Measurements from ENCODE around the gene SELL. TPM values are rescaled to one million over a fixed set of nuclear protein-coding genes. Genes with fewer than 3 reads are reported as not detected.

SELL gene
- polyA plus RNA-seq, 1 donor (not counting 4 experiments of a cell fraction or from before 2014, with no cell fraction given) = 0.08 TPM

DNA sequence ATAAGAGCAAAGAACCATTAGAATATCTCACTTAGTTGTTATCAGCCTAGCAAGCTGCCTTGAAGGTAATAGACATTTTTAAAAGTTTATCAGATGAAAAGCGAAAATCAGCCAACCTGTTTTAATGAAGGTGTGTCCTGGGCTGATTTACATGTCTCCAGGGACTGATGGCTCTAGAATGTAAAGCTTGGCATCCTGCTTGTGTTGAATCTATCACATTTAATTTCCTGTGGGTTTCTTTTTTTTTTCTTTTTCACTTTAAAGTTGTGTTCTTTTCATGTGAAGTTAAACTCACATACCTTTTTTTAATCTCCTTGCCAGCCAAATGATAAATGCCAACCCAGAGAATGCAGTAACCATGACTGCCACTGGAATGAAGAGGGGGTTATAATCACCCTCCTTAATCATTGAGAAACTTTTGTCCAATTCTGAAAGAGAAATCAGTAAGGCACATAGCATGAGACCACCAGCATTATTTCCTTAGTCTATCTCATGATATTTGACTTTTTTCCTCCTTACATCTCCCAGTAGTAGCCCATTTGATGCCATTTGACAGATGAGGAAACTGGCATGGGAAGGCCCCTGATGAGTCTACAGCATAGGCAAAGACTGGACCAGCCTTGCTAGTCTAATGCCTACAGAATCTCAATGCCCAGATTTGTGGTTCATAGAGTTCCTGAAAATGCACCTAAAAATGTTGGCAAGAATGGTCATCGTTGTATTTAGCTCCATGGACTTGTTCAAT, 10.0 kb downstream of the SELL start:
- dilution Hi-C loops (cut with MboI; ENCODE audit: extremely low pct_ligation_motif_present, low sequenced_read_pairs) = no loop called here
- no peaks in the 10 kb centered on the region for H3K27me3 ChIP-seq (ENCODE audit: control insufficient read depth, extremely low read depth, insufficient read depth, low read length)
- H3K4me3 ChIP-seq (ENCODE audit: control insufficient read depth in 2 of 3, extremely low read depth in 1 of 3, insufficient read depth in 2 of 3, low read depth in 1 of 3, low read length in 3 of 3) = no peak overlapping the region
- no peak overlapping the region for H3K9ac ChIP-seq (ENCODE audit: control insufficient read depth, extremely low read depth, insufficient read depth, low read length)
- no peak overlapping the region for H3K4me2 ChIP-seq (ENCODE audit: control insufficient read depth, extremely low read depth, insufficient read depth, low read depth, low read length)
- no peaks in the 10 kb centered on the region for H3K9me1 ChIP-seq (ENCODE audit: control insufficient read depth, extremely low read depth, insufficient read depth, low read length)
- no peak for DNase-seq (ENCODE audit: low read depth, low spot score)
- no peaks in the 10 kb centered on the region for H3K4me1 ChIP-seq (ENCODE audit: control insufficient read depth, extremely low read depth, insufficient read depth, low read length)
- H3K27ac ChIP-seq (ENCODE audit: control insufficient read depth, insufficient read depth, low read length) = no peak overlapping the region
- H2AFZ ChIP-seq (ENCODE audit: control insufficient read depth, low read length) = no peak overlapping the region
- no peaks in the 10 kb centered on the region for H3K9me3 ChIP-seq (ENCODE audit: control insufficient read depth, low read depth, low read length)
- no peaks in the 10 kb centered on the region for H3K36me3 ChIP-seq (ENCODE audit: control insufficient read depth in 2 of 2, extremely low read depth in 1 of 2, insufficient read depth in 2 of 2, low read length in 2 of 2)
- TF ChIP-seq, protein P1, sequence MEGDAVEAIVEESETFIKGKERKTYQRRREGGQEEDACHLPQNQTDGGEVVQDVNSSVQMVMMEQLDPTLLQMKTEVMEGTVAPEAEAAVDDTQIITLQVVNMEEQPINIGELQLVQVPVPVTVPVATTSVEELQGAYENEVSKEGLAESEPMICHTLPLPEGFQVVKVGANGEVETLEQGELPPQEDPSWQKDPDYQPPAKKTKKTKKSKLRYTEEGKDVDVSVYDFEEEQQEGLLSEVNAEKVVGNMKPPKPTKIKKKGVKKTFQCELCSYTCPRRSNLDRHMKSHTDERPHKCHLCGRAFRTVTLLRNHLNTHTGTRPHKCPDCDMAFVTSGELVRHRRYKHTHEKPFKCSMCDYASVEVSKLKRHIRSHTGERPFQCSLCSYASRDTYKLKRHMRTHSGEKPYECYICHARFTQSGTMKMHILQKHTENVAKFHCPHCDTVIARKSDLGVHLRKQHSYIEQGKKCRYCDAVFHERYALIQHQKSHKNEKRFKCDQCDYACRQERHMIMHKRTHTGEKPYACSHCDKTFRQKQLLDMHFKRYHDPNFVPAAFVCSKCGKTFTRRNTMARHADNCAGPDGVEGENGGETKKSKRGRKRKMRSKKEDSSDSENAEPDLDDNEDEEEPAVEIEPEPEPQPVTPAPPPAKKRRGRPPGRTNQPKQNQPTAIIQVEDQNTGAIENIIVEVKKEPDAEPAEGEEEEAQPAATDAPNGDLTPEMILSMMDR (optimal IDR thresholded peaks at IDR 0.05 in 1 of 3, IDR thresholded peaks at IDR 0.05 in 1 of 3, conservative IDR thresholded peaks at IDR 0.05 in 1 of 3; ENCODE audit: extremely low read depth in 1 of 3, insufficient read depth in 2 of 3, low read length in 3 of 3) = no peak
- TF ChIP-seq EZH2 (IDR thresholded peaks at IDR 0.05; ENCODE audit: low read length) = no peak
- no peaks in the 10 kb centered on the region for H4K20me1 ChIP-seq (ENCODE audit: control insufficient read depth, extremely low read depth, insufficient read depth, low read length)
- FAIRE-seq = no peak
- no peaks in the 10 kb centered on the region for H3K79me2 ChIP-seq (ENCODE audit: control insufficient read depth, insufficient read depth, low read length)

DNA sequence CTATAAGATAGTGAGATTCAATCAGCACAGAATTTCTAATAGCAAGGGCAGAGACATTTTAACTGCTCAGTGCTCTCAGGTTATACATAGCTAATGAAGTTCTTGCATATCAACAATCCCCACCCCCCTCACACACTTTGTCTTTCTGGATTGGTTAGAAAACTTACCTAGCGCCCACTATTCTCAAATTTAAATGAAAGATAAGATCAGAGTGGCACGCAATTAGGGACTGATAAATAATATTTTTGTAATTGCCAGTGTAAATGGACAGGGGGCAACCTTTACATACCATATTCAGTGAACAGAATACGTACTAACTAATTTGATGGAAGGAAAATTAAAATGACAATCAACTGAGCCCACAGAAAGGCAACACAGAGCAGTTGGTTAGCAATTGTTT, 11.7 kb downstream of the SELL start:
- Histone ChIP-seq H2AFZ (ENCODE audit: control insufficient read depth, low read length) (no peak overlapping the region), H3K4me1 (ENCODE audit: control insufficient read depth, extremely low read depth, insufficient read depth, low read length) (no peaks in the 10 kb centered on the region), H3K9me1 (ENCODE audit: control insufficient read depth, extremely low read depth, insufficient read depth, low read length) (no peaks in the 10 kb centered on the region), H3K36me3 (ENCODE audit: control insufficient read depth in 2 of 2, extremely low read depth in 1 of 2, insufficient read depth in 2 of 2, low read length in 2 of 2) (no peaks in the 10 kb centered on the region), H3K4me2 (ENCODE audit: control insufficient read depth, extremely low read depth, insufficient read depth, low read depth, low read length) (no peak overlapping the region), H3K27ac (ENCODE audit: control insufficient read depth, insufficient read depth, low read length) (no peak overlapping the region), H3K9me3 (ENCODE audit: control insufficient read depth, low read depth, low read length) (no peaks in the 10 kb centered on the region), H3K79me2 (ENCODE audit: control insufficient read depth, insufficient read depth, low read length) (no peaks in the 10 kb centered on the region), H3K4me3 (ENCODE audit: control insufficient read depth in 2 of 3, extremely low read depth in 1 of 3, insufficient read depth in 2 of 3, low read depth in 1 of 3, low read length in 3 of 3) (no peak overlapping the region), H3K27me3 (ENCODE audit: control insufficient read depth, extremely low read depth, insufficient read depth, low read length) (no peaks in the 10 kb centered on the region), H4K20me1 (ENCODE audit: control insufficient read depth, extremely low read depth, insufficient read depth, low read length) (no peaks in the 10 kb centered on the region), H3K9ac (ENCODE audit: control insufficient read depth, extremely low read depth, insufficient read depth, low read length) (no peak overlapping the region)
- TF ChIP-seq, protein P1 (optimal IDR thresholded peaks at IDR 0.05 in 1 of 3, IDR thresholded peaks at IDR 0.05 in 1 of 3, conservative IDR thresholded peaks at IDR 0.05 in 1 of 3; ENCODE audit: extremely low read depth in 1 of 3, insufficient read depth in 2 of 3, low read length in 3 of 3) = no peak
- no peak for TF ChIP-seq EZH2 (IDR thresholded peaks at IDR 0.05; ENCODE audit: low read length)
- DNase-seq (ENCODE audit: low read depth, low spot score) = no peak
- FAIRE-seq = no peak
- dilution Hi-C loops (cut with MboI; ENCODE audit: extremely low pct_ligation_motif_present, low sequenced_read_pairs) = no loop called here

All from keratinocyte (primary cell).